Measurements from ENCODE around the gene DSCAM.
"Not testable (repeated sequence)": the region's sequence is repeated elsewhere in the genome, so short reads cannot be mapped to it uniquely, and the experiment has no call there.

DSCAM gene

GRCh38 chr21:40337981-40338380, 509.0 kb downstream of the DSCAM start:
- in situ Hi-C loops (cut with MboI; ENCODE audit: low sequenced_read_pairs), result no loop called here

- in situ Hi-C loops (cut with MboI; ENCODE audit: low sequenced_read_pairs), result no loop called here
These were observed 511.3 kb downstream of the DSCAM start for GRCh38 chr21:40335704-40336103.

- in situ Hi-C loops (cut with MboI; ENCODE audit: low sequenced_read_pairs), result no loop called here
These were observed 512.8 kb downstream of the DSCAM start for GRCh38 chr21:40334159-40334558.

- in situ Hi-C loops (cut with MboI; ENCODE audit: low sequenced_read_pairs), result no loop called here
These were observed 513.2 kb downstream of the DSCAM start for GRCh38 chr21:40333731-40334130.

- in situ Hi-C loops (cut with MboI; ENCODE audit: low sequenced_read_pairs), result no loop called here
These were observed 515.2 kb downstream of the DSCAM start for GRCh38 chr21:40331804-40332203.

GRCh38 chr21:40331172-40331571, 515.8 kb downstream of the DSCAM start:
- in situ Hi-C loops (cut with MboI; ENCODE audit: low sequenced_read_pairs), result no loop called here

- in situ Hi-C loops (cut with MboI; ENCODE audit: low sequenced_read_pairs), result no loop called here
These were observed 522.6 kb downstream of the DSCAM start for GRCh38 chr21:40324389-40324788.

- in situ Hi-C loops (cut with MboI; ENCODE audit: low sequenced_read_pairs), result not testable (repeated sequence)
These were observed 526.2 kb downstream of the DSCAM start for GRCh38 chr21:40320718-40321117.

- in situ Hi-C loops (cut with MboI; ENCODE audit: low sequenced_read_pairs), result no loop called here
These were observed 528.6 kb downstream of the DSCAM start for GRCh38 chr21:40318371-40318770.

- in situ Hi-C loops (cut with MboI; ENCODE audit: low sequenced_read_pairs), result no loop called here
These were observed 530.9 kb downstream of the DSCAM start for GRCh38 chr21:40316104-40316503.

GRCh38 chr21:40315626-40316025, 531.3 kb downstream of the DSCAM start:
- in situ Hi-C loops (cut with MboI; ENCODE audit: low sequenced_read_pairs), result no loop called here

GRCh38 chr21:40313260-40313659, 533.7 kb downstream of the DSCAM start:
- in situ Hi-C loops (cut with MboI; ENCODE audit: low sequenced_read_pairs), result no loop called here

- in situ Hi-C loops (cut with MboI; ENCODE audit: low sequenced_read_pairs), result no loop called here
These were observed 546.7 kb downstream of the DSCAM start for GRCh38 chr21:40300300-40300699.

GRCh38 chr21:40299451-40299850, 547.5 kb downstream of the DSCAM start:
- in situ Hi-C loops (cut with MboI; ENCODE audit: low sequenced_read_pairs), result no loop called here

- in situ Hi-C loops (cut with MboI; ENCODE audit: low sequenced_read_pairs), result no loop called here
These were observed 552.6 kb downstream of the DSCAM start for GRCh38 chr21:40294345-40294744.

GRCh38 chr21:40291560-40291959, 555.4 kb downstream of the DSCAM start:
- in situ Hi-C loops (cut with MboI; ENCODE audit: low sequenced_read_pairs), result no loop called here

GRCh38 chr21:40284409-40284808, 562.5 kb downstream of the DSCAM start:
- in situ Hi-C loops (cut with MboI; ENCODE audit: low sequenced_read_pairs), result no loop called here

- in situ Hi-C loops (cut with MboI; ENCODE audit: low sequenced_read_pairs), result no loop called here
These were observed 563.8 kb downstream of the DSCAM start for GRCh38 chr21:40282912-40283886.

GRCh38 chr21:40278345-40278744, 568.6 kb downstream of the DSCAM start:
- in situ Hi-C loops (cut with MboI; ENCODE audit: low sequenced_read_pairs), result no loop called here

GRCh38 chr21:40276001-40276400, 571.0 kb downstream of the DSCAM start:
- in situ Hi-C loops (cut with MboI; ENCODE audit: low sequenced_read_pairs), result no loop called here

- in situ Hi-C loops (cut with MboI; ENCODE audit: low sequenced_read_pairs), result no loop called here
These were observed 574.9 kb downstream of the DSCAM start for GRCh38 chr21:40272037-40272436.

GRCh38 chr21:40271164-40271563, 575.8 kb downstream of the DSCAM start:
- in situ Hi-C loops (cut with MboI; ENCODE audit: low sequenced_read_pairs), result no loop called here

- in situ Hi-C loops (cut with MboI; ENCODE audit: low sequenced_read_pairs), result no loop called here
These were observed 576.9 kb downstream of the DSCAM start for GRCh38 chr21:40270047-40270446.

All from hTERT RPE-1 (cell line).